Activated gamma-delta T cell treated with anti-CD3 and anti-CD28 coated beads, Interleukin-2, amount 50 U/mL, for 16 hours (primary cell): ENCODE data around the gene SMIM1.

Experiments
- DNase-seq: peaks from one replicate; pipeline ENCODE4 v3.0.0-alpha.2; 2020; ENCODE audit warnings: low read depth

SMIM1 gene

DNA sequence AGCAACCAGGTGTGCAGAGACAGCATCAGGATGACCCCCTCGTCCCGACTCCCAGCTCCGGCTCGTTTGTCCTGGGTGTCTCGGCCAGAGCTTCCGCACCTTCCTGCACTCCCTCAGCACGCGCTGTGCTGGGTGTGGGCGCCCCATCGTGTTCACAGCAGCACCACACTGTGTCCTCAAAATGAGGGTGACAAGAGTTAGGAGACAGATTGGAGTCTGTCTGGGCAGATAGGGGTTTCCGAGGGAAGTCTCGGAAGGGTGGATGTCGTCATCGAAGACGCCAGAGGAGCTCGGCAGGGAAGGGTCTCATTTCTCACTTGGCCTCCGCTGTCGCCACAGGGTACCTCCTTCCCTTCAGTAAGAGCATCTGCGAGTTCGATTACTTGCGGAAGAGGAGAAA, 16.2 kb upstream of the SMIM1 start:
- DNase-seq: no peak

DNA sequence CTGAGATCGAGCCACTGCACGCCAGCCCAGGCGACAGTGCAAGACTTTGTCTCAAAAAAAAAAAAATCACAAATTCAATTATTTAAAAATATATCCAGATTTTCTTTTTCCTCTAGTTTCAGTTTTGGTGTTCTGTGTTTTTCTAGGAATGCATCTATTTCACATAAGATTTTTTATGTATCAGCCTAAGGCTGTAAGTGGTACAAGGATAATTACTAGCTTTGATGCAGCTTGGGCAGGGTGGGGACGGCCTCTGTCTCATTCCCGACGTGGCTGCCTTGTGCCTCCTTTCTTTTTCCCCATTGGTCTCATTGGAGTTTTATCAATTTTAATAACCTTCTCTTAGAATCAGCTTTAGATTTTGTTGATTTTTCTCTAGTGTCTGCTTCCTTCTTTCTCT, 13.4 kb upstream of the SMIM1 start:
- no peak for DNase-seq

DNA sequence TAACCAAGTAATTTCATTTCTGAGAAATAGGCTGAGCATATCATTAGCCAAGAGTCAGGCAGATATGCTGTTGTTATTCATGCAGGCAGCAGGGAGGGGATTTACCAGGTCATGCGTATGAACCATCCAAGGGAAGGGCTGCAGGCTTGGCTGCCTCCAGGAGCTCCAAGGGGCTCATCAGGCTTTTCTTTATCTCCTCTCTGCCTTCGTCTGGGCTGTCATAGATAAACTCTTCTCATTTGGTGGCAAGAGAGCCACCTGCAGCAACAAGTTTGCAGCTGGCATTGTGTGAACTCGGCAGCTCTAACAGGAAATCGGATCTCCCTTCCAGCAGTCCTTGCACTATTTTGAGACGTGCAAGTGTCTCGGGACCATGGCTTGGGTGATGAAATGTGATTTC, 12.8 kb upstream of the SMIM1 start:
- DNase-seq: no peak

DNA sequence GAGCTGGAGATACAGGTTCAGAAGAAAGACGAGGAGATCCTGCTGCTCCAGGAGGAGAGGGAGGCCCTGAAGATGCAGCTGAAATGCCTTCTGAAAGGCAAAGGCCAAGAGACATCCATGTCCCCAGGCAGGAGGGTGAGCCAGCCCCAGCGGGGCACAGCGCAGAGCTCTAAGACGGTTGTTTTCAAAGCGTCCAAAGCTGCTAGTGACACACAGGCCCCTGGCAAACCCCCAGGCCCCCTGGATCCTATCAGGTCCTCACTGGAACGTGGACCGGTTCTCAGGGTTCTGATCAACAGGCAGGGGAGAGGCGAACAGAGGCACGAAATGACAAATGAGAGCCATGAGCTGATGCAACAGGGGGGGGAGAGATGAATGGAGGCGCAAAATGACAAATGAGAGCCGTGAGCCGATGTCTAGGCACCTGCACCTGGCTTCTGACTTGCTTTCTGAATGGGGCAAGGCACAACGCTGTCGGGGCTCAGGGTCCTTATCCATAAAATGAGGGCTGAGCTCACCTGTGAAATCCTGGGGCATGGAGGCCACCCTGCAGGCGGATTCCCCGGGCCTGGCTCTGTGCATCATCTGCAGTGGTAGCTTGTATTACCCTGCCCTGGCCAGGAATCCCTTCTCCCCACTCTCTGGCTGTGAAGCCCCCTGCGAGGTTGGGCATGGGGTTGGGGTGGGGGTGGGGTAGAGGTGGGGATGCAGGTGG, 11.1 kb upstream of the SMIM1 start:
- DNase-seq: no peak

DNA sequence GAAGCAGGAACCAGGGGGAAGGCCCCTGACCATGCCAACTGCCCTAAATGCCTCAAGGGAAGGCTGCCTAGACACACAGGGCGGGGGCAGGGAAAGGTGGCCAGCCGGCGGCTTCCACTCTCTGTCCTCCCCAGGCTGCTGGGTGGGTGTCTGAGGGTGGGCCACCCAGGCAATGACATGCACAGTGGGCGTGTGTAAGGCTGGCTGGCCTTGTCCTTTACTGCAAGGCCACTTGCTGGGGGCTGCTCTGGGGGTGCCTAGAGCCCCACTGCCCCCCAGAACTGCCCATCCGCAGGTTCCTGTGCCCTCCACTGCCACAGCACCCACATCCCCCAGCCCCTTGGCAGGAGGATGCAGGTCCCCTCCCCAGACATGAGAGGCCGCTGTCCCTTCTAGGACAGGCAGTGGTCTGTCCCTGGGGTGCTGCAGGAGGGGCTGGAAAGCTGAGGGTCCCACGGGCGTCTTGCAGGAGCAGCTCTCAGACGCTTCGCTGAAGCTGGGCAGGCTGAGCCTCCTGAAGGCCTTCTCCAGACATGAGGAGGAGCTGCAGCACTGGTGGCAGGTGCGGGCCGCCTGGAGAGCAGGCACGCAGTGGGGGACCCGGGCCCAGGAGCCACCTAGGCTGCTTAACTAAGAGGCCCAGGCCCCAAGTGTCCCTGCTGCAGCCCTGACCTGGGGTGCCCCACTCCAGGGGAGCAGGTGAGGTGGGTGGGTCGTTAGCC, 10.2 kb upstream of the SMIM1 start:
- no peak for DNase-seq

DNA sequence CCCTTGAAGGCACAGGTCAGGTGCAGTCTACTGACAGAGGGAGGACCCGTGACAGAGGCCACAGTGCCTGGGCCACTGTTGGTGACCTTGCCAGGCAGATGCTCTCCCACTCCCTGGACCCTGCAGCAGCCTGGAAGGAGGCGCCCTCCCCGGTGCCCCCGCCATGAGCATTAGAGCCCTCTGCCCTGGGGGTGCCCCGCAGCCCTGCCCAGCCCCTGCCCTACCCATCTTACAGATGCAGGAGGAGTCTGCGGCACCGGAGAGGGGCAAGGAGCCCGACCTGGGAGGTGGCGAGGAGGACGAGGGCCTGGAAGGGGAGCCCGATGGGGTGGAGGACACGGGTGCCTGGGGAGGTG, 9.7 kb upstream of the SMIM1 start:
- no peak for DNase-seq

DNA sequence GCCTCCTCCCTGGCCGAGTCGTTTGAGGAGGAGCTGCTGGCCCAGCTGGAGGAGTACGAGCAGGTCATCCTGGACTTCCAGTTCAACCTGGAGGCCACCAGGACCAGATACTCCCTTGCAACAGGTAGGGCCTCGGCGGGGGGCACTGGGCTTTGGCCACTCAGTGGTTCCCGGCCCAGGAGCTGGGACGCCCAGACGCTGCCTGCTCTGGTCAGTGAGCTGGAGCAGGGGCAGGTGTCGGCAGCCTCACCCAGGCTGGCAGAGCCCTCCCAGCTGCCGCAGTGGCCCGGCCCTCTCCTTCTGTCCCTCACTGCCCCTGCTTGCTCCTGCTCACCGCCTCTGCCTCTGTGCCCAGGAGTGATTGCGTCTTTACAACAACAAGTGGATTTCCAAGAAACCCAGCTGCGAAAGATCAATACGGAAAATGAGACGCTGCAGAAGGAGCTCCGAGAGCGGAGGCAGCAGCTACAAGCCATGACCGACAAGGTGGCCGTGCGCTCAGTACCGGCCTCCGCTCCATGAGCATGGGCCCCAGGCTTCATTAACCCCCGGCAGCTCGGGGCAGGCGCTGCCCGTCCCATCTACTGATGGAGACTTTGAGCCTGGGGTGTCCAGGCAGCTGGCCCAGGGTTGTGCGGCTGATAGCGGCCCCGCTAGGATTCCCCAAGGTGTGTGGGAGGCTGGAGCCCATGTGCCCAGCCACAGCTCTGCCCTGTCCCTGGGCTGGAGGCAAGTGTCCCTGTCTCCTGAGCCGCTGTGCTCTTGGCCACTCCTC, 9.0 kb upstream of the SMIM1 start:
- DNase-seq: no peak

DNA sequence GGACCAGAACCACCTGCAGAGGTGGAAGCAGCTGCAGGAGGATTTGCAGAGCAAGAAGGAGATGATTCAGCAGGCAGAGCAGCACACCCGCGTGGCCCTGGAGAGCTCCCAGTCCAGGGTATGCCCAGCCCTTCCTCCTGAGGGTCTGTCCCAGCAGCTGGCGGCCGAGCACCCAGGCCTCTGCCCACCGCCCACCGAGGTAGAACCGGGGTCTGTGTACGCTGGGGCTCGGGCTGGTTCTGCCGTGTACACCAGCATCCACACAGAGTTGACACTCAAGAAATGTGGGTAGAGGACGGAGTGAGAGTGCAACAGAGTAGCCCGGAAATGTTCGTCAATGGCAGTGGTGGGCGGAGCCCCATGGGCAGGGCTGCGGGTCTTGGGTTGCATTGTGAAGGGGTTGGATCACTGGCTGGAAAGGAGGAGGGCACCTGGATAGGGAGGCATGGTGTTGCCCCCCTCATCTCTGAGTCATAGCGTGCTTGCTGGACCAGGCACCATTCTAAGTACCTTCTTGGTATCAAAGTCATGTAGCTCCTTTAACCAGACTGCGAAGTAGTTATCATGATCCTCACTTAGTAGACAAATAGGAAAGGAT, 5.1 kb upstream of the SMIM1 start:
- no peak for DNase-seq

DNA sequence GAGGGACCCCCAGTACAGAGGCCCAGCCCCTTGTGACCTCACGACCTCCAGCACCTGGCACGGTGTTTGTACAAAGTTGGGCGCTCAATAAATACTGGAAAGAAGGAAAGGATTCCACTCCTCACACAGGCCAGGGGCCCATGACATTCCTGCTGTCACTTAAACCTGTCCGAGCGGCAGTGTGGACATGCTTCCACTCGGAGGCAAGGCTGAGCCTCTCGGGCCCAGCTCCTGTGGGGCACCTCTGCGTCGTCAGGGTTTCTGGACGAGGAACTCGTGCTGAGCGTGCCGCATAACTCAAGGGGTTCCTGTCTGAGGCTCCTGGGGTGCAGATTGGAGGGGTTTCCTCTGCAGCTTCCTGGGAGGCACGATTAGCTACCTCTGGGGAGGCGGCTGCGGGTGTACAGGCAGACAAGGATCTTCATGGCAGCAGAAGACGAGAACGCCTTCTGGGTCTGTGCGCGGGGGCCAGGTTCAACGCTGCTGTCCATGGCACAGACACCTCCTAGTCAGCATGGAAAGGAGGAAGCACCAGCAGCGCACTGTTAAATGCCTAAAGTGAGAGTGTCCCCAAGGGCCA, 3.6 kb upstream of the SMIM1 start:
- DNase-seq: no peak

DNA sequence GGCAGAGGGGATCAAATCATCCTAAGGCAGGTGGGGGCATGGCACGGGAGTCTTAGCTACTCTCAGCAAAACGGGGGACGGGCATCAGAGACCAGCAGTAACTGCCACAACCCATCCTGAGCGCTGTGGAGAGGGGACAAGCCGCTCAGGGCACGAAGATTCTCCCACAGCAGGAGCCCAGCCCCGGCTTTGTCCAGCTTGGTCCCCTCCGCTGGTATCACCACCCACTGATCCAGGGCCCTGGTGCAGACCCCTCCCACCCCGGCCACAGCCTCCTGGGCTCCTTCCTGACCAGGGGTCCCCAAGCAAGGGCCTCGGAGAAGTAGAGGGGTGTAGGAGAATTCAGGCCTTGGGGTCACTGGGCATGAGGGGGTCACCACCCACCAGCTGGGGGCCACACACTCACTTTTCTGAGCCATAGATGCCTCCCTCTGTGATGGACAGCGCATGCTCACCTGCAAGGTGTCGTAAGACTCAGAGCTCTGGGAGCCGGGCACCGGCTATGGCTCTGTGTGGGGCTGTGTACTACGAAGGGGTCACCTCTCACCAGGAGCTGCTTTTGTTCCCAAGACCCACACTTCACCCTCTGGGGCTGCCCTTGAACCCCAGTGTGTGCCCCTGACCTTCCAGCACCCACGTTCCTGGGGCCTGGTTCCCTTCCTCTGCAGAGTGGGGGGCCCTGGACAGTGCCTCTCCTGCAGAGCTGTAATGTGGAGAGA, 2.3 kb upstream of the SMIM1 start:
- DNase-seq: no peak

DNA sequence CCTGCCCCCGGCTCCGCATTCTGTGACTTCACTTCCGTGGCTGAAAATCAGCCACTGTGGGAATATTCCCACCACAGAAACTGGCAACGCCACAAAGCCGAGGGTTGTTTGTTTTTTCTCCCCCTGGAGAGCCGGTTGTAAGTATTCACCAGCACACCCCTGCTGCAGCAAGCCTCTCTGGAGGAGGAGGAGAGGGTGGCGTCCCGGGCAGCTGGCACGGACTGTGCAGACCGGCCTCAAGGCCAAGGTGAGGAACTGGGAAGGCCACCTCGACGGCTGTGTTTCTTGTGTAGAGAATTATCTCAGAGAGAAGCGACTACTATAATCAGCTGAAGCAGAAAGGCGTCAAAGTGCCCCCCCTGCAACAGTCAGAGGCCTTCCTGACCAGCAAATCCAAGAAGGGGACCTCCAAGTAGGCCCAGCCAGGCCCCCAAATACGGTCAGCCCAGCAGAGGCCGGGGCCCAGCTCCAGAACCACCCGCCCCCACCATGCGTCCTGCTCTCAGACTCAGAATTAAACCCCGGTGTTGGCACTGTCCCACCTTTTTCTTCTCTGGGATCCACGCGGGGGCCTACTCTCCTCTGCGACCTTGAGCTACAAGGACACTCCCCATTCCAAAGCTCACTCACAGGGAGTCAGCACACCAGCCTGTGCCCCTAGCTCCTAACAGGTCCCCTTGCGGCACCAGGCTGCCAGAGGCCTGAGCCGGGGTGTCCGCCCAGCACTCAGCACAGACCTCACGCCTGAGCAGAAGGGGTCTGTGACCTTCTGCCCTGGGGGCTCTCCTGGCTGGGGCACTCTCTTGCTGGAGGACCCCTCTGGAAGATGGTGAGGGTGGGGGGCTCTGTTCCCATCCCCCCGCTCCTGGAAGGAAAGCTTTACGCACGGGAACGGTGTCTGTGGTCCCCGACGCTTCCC, 1.2 kb upstream of the SMIM1 start:
- no peak for DNase-seq

DNA sequence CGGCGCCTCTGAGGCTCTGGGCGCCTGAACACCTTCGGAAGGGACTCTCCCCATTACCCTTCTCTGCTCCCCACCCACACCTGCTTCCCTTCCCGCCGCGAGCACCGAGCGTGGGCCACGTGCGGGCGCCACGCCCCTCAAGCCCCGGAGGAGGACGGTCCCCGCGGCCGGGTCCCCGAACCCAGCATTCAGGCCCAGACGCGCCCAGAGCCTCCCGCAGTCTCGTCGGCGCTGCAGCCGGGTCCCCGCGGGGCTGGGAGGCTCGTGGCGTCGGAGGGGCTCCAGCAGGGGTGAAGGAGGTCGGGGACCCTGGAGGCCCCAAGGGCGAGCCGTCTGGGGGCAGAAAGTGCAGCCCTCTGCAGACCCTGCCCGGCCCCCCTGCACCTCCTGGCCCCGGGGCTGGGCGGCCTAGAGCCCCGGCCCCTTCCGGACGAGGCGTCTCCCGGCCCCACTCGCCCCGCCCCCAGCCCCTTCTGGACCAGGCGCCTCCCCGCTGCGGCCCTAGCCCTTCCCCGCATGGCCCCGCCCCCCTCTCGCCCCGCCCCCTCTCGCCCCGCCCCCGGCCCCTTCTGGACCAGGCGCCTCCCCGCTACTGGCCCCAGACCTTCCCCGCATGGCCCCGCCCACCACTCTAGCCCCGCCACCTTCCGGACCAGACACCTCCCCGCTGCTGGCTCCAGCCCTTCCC, 378 bp upstream of the SMIM1 start:
- peak; percentile 78 for DNase-seq

DNA sequence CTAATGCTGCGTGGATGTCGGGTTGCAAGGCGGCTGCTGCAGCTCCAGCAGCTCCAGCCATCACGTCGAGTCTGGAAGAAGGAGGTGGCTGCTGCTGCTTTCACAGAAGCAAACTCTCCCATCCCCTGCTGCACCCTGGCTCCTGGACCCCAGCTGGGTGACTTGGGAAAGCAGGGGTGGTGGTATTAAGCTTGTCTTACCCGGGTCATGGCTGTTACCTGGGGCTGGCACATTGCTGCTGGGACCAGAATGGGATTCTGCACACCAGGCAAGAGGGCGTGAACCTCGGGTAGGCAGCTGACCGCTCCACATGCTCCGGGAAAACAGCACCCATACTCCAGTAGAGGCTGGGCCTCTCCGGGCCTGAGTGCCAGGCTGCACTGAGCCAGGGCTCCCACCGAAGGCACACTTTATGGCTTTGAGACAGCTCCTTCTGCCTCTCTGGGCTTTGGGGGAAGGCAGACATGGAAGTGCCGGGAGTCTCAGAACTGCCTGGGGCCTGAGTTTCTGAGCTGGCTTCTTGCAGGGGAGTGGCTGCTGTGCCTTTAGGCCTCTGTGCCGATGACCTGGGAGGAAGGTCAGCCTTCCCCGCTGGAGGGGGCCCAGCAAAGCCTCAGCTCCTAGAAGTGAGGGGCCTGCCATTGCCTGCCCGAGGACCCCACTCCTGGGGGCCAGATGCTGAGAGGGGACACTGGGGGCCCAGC, 1.2 kb downstream of the SMIM1 start:
- no peak for DNase-seq

DNA sequence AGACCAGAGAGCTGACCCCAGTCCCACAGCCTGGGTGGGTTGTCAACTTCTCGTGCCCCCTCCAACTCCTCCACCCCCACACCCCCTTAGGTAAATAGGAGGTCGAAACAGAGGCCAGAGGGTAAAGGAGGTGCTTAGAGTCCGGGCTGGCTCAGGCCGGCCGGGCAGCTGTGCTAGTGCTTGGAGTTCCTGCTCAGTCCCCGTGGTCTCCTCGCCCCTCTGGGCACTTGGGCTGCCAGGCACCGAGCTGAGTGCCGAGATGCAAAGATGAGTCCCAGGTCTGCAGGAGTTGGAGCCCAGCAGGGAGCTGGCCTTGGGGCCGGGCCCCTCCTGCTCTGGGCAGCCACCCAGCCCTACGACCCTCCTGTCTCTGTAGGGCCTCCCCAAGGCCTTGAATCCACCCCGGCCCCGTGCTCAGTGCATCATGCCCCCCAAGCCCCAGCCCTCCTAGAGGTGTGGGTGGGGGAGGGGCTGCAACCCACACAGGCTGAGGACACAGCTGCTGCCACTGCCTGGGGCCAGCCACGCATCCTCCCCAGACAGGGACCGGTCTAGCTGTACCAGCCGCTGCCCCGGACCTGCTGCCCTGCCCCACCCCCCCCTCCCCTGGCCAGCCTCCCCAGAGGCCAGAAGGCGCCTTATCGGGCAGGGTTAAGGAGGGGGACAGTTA, 1.9 kb downstream of the SMIM1 start:
- DNase-seq: no peak

DNA sequence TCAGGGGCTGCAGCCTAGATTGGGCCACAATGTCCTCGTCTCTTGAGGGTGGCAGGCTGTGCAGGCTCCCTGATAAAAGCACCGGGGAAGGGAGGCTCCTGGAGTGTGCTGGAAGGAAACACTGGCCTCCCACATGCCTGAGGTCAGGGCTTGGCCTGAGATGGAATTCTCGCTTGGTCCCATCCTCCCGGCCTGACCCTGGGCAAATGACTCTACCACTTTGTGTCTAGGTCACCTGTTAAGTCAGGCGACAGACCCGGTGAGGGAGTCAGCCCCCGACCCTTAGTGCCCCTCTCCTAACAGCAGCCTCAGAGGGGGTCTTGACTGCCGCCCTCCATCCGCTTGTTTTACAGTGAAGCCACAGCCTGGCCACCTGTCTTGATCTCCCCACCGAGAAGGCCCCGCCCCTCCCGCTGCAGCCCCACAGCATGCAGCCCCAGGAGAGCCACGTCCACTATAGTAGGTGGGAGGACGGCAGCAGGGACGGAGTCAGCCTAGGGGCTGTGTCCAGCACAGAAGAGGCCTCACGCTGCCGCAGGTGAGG, 2.5 kb downstream of the SMIM1 start:
- no peak for DNase-seq

DNA sequence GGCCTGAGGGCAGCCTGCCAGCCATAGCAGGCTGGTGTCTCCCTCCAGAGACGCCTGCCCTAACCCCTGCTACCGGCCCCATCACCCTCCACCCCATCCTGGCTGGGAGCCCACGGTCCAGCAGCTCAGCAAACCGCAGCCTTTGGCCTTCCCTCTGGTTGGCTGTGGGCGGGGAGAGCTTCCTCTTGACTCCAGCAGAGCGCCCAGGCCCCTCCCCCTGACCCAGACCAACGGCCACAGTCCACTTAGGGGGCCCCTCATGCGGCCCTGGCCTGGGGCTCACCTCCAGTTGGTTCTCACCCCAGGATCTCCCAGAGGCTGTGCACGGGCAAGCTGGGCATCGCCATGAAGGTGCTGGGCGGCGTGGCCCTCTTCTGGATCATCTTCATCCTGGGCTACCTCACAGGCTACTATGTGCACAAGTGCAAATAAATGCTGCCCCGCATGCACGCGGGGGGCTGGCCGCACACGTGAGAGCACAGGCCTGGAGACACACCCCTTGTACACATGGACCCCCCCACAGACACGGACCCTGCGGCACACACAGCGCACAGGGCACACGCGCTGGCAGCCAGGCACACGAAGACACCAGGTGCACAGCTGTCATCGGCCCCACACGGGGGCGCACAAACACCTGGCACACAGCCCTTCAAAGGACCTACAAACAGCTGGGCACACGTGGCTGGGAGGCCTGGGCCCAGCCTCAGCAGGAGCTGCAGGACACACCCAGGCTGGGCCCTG, 3.1 kb downstream of the SMIM1 start:
- DNase-seq: no peak

DNA sequence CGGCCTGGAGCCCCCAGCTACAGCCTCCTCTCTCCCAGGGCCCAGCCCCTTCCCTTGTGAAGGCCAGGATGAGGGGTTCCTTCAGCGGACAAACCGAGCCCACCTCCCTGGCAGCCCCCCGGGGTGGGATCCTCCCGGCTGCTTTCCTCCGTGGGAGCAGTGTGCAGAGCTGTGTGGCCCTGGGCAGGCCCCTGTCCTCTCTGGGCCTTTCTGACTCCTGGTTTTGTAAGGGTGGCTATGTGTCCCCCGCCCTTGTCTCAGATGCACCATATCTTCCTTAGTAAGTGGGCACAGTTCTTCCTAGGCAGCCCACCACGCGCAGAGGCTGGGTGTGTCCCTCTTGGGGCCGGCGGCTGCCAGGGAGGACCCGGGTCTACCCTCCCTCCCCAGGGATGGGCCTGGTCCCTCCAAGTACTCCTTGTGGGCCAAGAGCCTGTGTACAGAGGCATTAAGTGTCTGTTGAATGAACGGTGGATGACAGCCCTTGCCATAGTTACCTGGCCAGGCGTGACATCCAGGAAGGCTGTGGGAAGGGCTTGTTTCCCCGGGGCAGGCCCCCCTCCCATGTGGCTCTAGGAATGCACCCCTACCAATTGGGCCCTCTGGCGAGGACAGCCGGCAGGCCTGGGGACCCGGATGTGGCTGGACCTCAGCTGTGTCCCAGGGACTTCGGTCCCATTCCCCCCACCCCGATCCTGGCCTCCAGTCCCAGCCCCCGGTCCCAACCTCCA, 3.8 kb downstream of the SMIM1 start:
- no peak for DNase-seq
